ENCODE data around the gene CTNNB1. TPM values are rescaled to one million over a fixed set of nuclear protein-coding genes. Genes with fewer than 3 reads are reported as not detected.

The CTNNB1 gene
- total RNA-seq, 3 donors from 2014 or later (not counting 1 experiment from before 2014, with no cell fraction given), result 213 to 258 (median 230) TPM

DNA sequence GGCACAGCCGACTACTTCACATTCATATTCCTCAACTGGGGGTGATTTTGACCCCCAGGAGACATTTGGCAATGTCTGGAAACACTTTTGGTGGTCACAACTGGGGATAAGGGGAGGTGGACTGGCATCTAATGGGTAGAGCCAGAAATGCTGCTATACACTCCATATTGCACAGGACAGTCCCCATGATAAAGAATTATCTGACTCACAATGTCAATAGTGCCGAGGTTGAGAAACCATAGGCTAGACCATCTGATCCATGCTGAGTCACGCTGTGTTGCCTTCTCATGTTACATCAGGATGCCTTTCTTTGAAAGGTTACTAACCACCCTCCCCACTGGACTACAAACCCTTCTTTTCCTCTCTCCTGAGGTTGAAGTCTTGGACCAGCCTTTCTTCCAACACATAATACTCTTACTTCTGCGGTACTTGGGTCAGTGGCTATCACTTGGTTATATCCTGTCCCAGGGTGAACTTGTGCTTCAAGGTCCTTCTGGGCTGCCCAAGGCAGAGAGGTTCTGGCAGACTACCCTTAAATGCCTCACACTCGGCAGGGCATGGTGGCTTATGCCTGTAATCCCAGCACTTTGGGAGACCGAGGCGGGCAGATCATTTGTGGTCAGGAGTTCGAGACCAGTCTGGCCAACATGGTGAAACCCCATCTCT is 68.8 kb downstream of the CTNNB1 start:
- H3K9me3 Mint-ChIP-seq, result peaks cover 2 to 10% of the 10 kb centered on the region in 2 donors
- no peaks in the 10 kb centered on the region for H3K9me3 ChIP-seq (ENCODE audit: control insufficient read depth, insufficient read depth, low read length)
- no peaks in the 10 kb centered on the region for H3K4me1 ChIP-seq (ENCODE audit: control insufficient read depth, insufficient read depth, low read length)
- no peaks in the 10 kb centered on the region for H3K36me3 ChIP-seq (ENCODE audit: control insufficient read depth, insufficient read depth, low read length)
- no peaks in the 10 kb centered on the region for H3K36me3 Mint-ChIP-seq
- no peaks in the 10 kb centered on the region for H3K27me3 ChIP-seq (ENCODE audit: control insufficient read depth, insufficient read depth, low read length)
- H3K4me3 ChIP-seq (ENCODE audit: low read length), result no peak overlapping the region
- H3K27ac ChIP-seq (ENCODE audit: low read length), result no peak overlapping the region
- intact Hi-C loops (cut with micrococcal nuclease), result no loop called here
- H3K27me3 Mint-ChIP-seq (ENCODE audit: low read depth in 2 of 2), result no peaks in the 10 kb centered on the region
- WGBS (ENCODE audit: insufficient coverage), result 96% methylated on average over 8 of the region's 8 CpGs
- no peak for ATAC-seq
- no peak overlapping the region for H3K27ac Mint-ChIP-seq
- no peak for DNase-seq
- H3K4me3 Mint-ChIP-seq, result no peak overlapping the region
- TF ChIP-seq, protein P1, sequence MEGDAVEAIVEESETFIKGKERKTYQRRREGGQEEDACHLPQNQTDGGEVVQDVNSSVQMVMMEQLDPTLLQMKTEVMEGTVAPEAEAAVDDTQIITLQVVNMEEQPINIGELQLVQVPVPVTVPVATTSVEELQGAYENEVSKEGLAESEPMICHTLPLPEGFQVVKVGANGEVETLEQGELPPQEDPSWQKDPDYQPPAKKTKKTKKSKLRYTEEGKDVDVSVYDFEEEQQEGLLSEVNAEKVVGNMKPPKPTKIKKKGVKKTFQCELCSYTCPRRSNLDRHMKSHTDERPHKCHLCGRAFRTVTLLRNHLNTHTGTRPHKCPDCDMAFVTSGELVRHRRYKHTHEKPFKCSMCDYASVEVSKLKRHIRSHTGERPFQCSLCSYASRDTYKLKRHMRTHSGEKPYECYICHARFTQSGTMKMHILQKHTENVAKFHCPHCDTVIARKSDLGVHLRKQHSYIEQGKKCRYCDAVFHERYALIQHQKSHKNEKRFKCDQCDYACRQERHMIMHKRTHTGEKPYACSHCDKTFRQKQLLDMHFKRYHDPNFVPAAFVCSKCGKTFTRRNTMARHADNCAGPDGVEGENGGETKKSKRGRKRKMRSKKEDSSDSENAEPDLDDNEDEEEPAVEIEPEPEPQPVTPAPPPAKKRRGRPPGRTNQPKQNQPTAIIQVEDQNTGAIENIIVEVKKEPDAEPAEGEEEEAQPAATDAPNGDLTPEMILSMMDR (IDR thresholded peaks at IDR 0.05), result no peak
- H3K4me1 Mint-ChIP-seq, result no peaks in the 10 kb centered on the region

DNA sequence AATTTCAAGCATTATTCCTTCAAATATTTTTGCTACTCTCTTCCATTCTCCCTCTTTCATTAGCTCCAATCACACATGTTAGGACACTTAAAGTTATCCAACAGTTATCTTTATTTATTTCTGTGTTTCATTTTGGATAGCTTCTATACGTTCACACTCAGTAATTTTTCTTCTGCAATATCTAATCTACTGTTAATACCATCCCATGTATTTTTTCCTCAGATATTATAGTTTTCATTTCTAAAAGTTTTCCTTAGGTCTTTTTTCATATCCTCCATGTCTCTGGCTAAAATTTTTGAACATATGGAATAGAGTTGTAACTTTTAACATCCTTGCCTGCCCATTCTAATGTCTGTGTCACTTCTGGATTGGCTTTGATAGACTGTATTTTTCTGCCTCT is 73.4 kb downstream of the CTNNB1 start:
- H3K9me3 ChIP-seq (ENCODE audit: control insufficient read depth, insufficient read depth, low read length), result no peaks in the 10 kb centered on the region
- DNase-seq (no peak), ATAC-seq (no peak)
- intact Hi-C loops (cut with micrococcal nuclease), result no loop called here
- H3K4me1 Mint-ChIP-seq, result no peaks in the 10 kb centered on the region
- TF ChIP-seq, protein P1 (IDR thresholded peaks at IDR 0.05), result no peak
- no peaks in the 10 kb centered on the region for H3K4me1 ChIP-seq (ENCODE audit: control insufficient read depth, insufficient read depth, low read length)
- H3K27ac ChIP-seq (ENCODE audit: low read length), result no peak overlapping the region
- no peaks in the 10 kb centered on the region for H3K36me3 ChIP-seq (ENCODE audit: control insufficient read depth, insufficient read depth, low read length)
- H3K4me3 ChIP-seq (ENCODE audit: low read length), result no peak overlapping the region
- H3K9me3 Mint-ChIP-seq, result peaks cover 3 to 8% of the 10 kb centered on the region in 2 donors
- H3K27me3 ChIP-seq (ENCODE audit: control insufficient read depth, insufficient read depth, low read length), result no peaks in the 10 kb centered on the region
- H3K4me3 Mint-ChIP-seq, result no peak overlapping the region
- H3K27me3 Mint-ChIP-seq (ENCODE audit: low read depth in 2 of 2), result peaks cover 0 to 5% of the 10 kb centered on the region in 2 donors
- peaks cover 11% of the 10 kb centered on the region for H3K36me3 Mint-ChIP-seq
- no CpG with 5 or more reads among the region's 1 CpG for WGBS (ENCODE audit: insufficient coverage)
- no peak overlapping the region for H3K27ac Mint-ChIP-seq

GRCh38 chr3:41274944-41275668 is 75.8 kb downstream of the CTNNB1 start:
- Histone ChIP-seq H3K9me3 (ENCODE audit: control insufficient read depth, insufficient read depth, low read length) (no peaks in the 10 kb centered on the region), H3K4me3 (ENCODE audit: low read length) (no peak overlapping the region), H3K4me1 (ENCODE audit: control insufficient read depth, insufficient read depth, low read length) (no peaks in the 10 kb centered on the region), H3K27ac (ENCODE audit: low read length) (no peak overlapping the region), H3K36me3 (ENCODE audit: control insufficient read depth, insufficient read depth, low read length) (no peaks in the 10 kb centered on the region), H3K27me3 (ENCODE audit: control insufficient read depth, insufficient read depth, low read length) (no peaks in the 10 kb centered on the region)
- ATAC-seq, result no peak
- no peaks in the 10 kb centered on the region for H3K4me1 Mint-ChIP-seq
- intact Hi-C loops (cut with micrococcal nuclease), result no loop called here
- H3K4me3 Mint-ChIP-seq, result no peak overlapping the region
- H3K9me3 Mint-ChIP-seq, result peaks cover 3 to 10% of the 10 kb centered on the region in 2 donors
- no peak overlapping the region for H3K27ac Mint-ChIP-seq
- H3K36me3 Mint-ChIP-seq, result peaks cover 11% of the 10 kb centered on the region
- peaks cover 0 to 5% of the 10 kb centered on the region in 2 donors for H3K27me3 Mint-ChIP-seq (ENCODE audit: low read depth in 2 of 2)
- DNase-seq, result no peak
- TF ChIP-seq, protein P1 (IDR thresholded peaks at IDR 0.05), result no peak
